Jurkat, Clone E6-1 (cell line): ENCODE data around the gene TAF5L. TPM values are rescaled to one million over a fixed set of nuclear protein-coding genes. Genes with fewer than 3 reads are reported as not detected.

ENCODE experiments used
- DNase-seq: peaks from one replicate; pipeline ENCODE4 v3.0.0-alpha.2; 2011; ENCODE audit warnings: low read depth, low spot score
- H3K4me3 ChIP-seq: 2 replicates; pipeline ENCODE4 v1.5.1; 2011; ENCODE audit warnings: mild to moderate bottlenecking, low read length, control low read depth, moderate library complexity
- polyA plus RNA-seq: library from polyadenylated mRNA; unstranded; fragments of >200 nt; gene quantifications from one replicate; pipeline ENCODE4 v1.2.1, GENCODE V29; 2012; ENCODE audit warnings: missing spikeins; ENCODE audit not compliant: insufficient read length, insufficient read depth

The TAF5L gene
- polyA plus RNA-seq = 30.1 TPM

- DNase-seq = peak; percentile 84
- peak within 1 kb of the TSS; percentile 98 for H3K4me3 ChIP-seq
Observed at GRCh38 chr1:229625915-229626831, at the start of gene TAF5L, which contains the start of gene URB2. TAF5L (minus strand) TSS chr1:229626122; CDS start chr1:229614482, 11,640 bp downstream. URB2 (plus strand) TSS chr1:229626247; CDS start chr1:229627634, 1,387 bp downstream.

DNA sequence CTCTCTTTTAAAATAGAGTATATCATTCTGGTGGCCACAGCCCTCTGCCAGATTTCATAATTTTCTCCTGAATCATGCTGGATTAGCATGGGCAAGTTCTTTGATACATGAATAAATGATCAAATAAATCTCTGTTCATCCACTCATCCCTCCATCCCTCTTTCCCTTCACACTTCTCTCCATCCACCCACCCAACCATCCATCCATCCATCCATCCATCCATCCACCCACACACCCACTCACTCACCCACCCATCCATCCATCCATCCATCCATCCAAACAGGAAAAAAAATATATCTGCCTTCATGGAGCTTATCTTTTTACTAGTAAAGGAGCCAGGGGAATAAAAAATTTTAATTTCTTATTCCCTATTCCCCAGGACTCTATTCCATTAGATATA is 49.5 kb upstream of the TAF5L start:
- no peak overlapping the region for H3K4me3 ChIP-seq
- DNase-seq = no peak

- peak; percentile 58 for DNase-seq
- no peak overlapping the region for H3K4me3 ChIP-seq
Observed at GRCh38 chr1:229674042-229674441, 48.1 kb upstream of the TAF5L start.

DNA sequence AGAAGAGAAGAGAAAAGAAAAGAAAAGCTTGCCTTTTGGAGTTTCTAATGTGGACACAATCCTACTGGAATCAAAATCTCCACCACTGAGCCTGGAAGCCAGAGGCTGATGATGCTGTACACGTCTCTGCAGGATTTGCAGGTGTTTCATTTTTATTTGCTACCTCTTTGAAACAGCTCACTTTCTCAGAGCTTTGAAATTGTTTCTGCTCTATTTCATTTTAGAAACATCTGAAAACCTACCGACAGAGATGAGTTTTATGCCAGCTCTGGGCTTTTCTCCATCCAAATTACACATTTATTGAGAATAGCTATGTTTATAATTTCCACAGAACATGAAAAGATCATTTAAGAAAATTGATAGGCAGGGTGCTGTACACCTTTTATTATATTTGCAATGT is 46.3 kb upstream of the TAF5L start:
- H3K4me3 ChIP-seq = no peak overlapping the region
- DNase-seq = no peak

- H3K4me3 ChIP-seq = no peak overlapping the region
- DNase-seq = peak; percentile 51
Observed at GRCh38 chr1:229671310-229671709, 45.4 kb upstream of the TAF5L start.

GRCh38 chr1:229669333-229669732 is 43.4 kb upstream of the TAF5L start:
- no peak overlapping the region for H3K4me3 ChIP-seq
- no peak for DNase-seq

- no peak for DNase-seq
Observed at GRCh38 chr1:229666585-229666984, 40.7 kb upstream of the TAF5L start.

GRCh38 chr1:229665912-229666558 is 40.1 kb upstream of the TAF5L start:
- no peak overlapping the region for H3K4me3 ChIP-seq
- no peak for DNase-seq

More at GRCh38 chr1:229666585-229666984, 40.7 kb upstream of the TAF5L start:
- no peak overlapping the region for H3K4me3 ChIP-seq

GRCh38 chr1:229664133-229664689 is 38.3 kb upstream of the TAF5L start:
- DNase-seq = peak; percentile 83

GRCh38 chr1:229661897-229662296 is 36.0 kb upstream of the TAF5L start:
- DNase-seq = no peak

More at GRCh38 chr1:229664133-229664689, 38.3 kb upstream of the TAF5L start:
- H3K4me3 ChIP-seq = no peak overlapping the region

DNA sequence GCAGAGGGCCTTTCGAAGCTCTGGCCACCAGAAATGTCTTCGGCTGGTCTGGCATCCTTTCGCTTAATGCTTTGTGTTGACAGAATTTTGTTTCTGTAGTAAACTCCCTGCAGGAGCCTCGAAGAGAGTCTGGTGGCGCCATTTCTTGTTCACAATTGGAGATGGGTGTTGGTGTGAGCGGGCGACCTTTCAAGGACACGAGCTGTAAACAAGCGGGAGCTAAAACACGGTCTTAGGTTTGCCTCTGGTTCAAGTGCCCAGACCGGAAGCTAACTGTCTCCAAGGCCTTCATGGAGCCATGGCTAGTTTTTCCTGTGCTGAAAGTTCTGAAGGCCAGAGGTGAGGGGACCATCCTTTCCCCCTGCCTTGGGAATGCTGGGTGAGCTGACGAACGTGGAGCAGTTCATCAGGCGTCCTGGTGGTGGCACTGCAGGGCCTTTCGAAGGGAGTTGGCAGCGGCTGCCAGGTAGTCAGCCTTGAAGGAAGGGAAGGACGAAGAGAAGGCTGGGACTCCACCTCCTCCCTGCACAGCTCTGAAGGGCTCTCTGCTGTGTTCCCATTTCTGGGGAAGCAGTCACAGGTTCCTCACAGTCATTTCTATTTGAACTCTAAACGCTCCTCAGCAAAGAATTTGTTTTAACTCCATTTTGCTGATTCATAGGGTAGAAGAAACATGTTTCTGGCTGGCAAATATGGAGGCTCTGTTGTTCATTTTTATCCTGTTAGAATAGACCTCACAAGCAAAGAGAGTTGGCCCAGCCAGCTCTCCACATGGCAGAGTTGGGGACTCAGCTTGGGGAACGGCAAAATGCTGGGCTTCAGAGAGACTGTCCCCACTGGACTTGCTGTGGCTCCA is 35.3 kb upstream of the TAF5L start:
- DNase-seq = peak; percentile 59
- H3K4me3 ChIP-seq = no peak overlapping the region

More at GRCh38 chr1:229661897-229662296, 36.0 kb upstream of the TAF5L start:
- no peak overlapping the region for H3K4me3 ChIP-seq

DNA sequence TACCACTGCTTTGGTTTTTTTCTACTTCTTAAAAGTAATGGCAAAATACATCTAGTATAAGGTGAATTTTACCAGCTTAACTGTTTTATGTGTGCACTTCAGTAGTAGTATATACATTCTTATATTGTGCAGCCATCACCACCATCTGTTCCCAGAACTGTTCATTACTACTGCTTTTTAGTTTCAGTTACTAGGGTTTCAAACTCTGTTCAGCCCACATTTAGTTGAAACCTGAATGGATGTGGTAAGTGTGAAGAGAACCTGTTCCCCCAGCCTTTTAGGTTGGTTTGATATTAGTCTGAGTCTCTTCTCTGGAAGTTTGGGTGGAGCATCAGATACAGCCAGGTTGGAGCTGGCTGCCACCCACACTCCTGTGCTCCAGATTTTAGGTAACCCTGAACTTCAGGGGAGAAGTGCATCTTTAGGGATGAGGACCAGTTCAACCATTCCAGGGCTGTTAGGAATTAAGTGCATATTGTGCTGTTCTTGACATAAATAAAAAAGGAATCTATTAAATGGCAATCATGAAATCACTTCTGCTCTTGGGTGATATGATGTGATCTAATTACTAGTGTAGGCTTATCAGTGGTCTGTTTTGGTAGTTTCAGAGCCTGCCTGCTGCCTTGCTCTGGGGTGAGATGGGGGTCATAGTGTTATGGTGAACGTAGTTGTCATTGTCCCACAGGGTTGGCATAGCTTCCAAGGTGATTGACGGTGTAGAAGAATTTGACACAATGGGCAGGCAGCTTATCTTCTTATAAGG is 32.3 kb upstream of the TAF5L start:
- H3K4me3 ChIP-seq = no peak overlapping the region
- no peak for DNase-seq

GRCh38 chr1:229655781-229656180 is 29.9 kb upstream of the TAF5L start:
- DNase-seq = no peak
- no peak overlapping the region for H3K4me3 ChIP-seq

DNA sequence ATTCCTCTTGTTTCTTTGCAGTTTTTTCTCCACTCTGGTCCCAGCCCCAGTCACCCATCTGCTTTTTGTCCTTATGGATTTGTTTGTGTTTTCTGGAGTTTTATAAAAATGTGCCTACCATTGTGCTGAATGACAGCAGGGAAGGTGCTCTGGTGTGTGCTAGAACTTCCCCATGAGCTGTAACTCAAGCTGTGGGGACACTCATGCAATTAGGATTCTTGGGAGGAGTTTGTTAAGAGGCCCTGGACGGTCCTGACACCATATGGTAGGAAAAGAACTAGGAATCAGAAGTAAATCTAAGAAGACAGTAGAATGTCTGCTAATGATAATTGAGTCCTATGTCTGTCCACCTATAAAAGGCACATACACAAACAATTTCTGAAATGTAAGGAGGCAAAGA is 27.5 kb upstream of the TAF5L start:
- no peak overlapping the region for H3K4me3 ChIP-seq

DNA sequence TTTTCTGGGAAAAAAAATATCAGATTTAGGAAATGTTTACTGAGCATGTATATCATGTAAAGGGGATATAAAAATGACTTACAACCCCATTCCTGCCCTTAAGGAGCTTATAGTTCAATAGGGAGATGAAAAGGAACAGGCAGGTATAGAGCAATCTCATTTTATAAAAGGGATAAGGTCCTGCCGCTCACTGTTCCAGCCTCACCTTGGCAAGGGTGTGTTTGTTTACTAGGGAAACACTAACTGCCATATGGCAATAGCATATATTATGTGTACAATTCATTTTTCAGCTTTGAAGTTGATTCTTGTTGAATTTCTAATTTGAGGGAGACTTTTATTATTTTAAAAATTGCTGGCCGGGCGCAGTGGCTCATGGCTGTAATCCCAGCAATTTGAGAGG is 25.6 kb upstream of the TAF5L start:
- no peak overlapping the region for H3K4me3 ChIP-seq
- DNase-seq = no peak

More for the DNA sequence above, 27.5 kb upstream of the TAF5L start:
- DNase-seq = no peak

- no peak overlapping the region for H3K4me3 ChIP-seq
- no peak for DNase-seq
Observed at GRCh38 chr1:229650045-229650444, 24.1 kb upstream of the TAF5L start.

GRCh38 chr1:229648406-229648805 is 22.5 kb upstream of the TAF5L start:
- H3K4me3 ChIP-seq = no peak overlapping the region
- no peak for DNase-seq

DNA sequence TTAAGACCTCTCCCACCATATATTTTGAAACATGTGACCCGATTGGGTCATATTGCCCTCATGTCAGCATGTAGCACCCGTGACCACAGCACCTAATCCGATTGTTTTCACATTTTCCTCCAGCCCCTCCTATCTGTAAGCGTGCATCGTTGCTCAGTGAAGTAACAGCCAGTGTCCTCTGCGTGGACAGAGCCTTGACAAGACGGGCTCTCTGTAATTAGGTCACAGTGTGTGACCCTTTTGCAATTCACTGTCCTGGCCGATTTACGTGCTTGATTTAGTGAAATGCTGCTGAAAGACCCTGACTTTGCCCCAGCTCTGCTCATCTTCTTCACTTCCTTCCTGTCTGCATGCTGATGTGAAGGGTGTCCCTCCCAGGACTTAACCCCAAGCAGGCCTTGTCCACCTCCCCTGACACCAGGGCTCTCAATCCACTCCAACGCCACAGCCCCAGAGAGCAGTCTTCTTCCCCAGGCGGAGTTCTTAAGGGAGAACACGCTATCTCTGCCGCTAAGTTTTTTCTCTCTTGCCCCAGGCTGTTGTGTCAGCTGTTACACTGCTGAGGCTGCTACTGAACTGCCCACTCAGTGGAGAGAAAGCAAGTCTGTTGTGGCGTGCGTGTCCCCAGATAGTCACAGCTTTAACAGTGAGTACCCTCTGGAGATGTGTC is 19.5 kb upstream of the TAF5L start:
- no peak overlapping the region for H3K4me3 ChIP-seq
- no peak for DNase-seq
